ENCODE results near the gene TMEM250. TPM values are rescaled to one million over a fixed set of nuclear protein-coding genes. Genes with fewer than 3 reads are reported as not detected.

The TMEM250 gene
- total RNA-seq, 1 donor from 2014 or later = 25.0 TPM

- Histone ChIP-seq H3K4me1 (peaks cover 42% of the 10 kb centered on the region), H3K4me3 (peak overlapping the region; percentile 67 to 92), H3K27me3 (no peaks in the 10 kb centered on the region), H3K27ac (no peak overlapping the region), H3K36me3 (peaks cover 0 to 9% of the 10 kb centered on the region in 2 donors), H3K9me3 (no peaks in the 10 kb centered on the region)
- TF ChIP-seq POLR2A (IDR thresholded peaks at IDR 0.05) (no peak), POLR2AphosphoS5 (IDR thresholded peaks at IDR 0.05; ENCODE audit: insufficient read depth in 1 of 2, low read depth in 1 of 2) (no peak), CTCF (IDR thresholded peaks at IDR 0.05) (no peak)
- intact Hi-C loops (cut with DNase I) = loop anchor here (2.0 to 5.0 kb wide), 3 partner anchors 27 to 258 kb away; no protein-coding TSS in a partner anchor
- no peak for DNase-seq (ENCODE audit: extremely low spot score in 2 of 2)
Observed at GRCh38 chr9:136119883-136120393, 1.3 kb upstream of the TMEM250 start.

GRCh38 chr9:136119061-136119882 is 597 bp upstream of the TMEM250 start:
- Histone ChIP-seq H3K27me3 (no peaks in the 10 kb centered on the region), H3K4me3 (peak overlapping the region; percentile 67 to 92), H3K27ac (peak overlapping the region; percentile 92), H3K9me3 (no peaks in the 10 kb centered on the region), H3K4me1 (peaks cover 42% of the 10 kb centered on the region), H3K36me3 (peaks cover 0 to 9% of the 10 kb centered on the region in 2 donors)
- intact Hi-C loops (cut with DNase I) = loop anchor here (2.0 kb wide), 2 partner anchors 26 to 154 kb away; no protein-coding TSS in a partner anchor
- peak in 1 of 2 donors; percentile 91 for TF ChIP-seq POLR2A (IDR thresholded peaks at IDR 0.05)
- peak in 1 of 3 experiments; percentile 11 for TF ChIP-seq CTCF (IDR thresholded peaks at IDR 0.05)
- TF ChIP-seq POLR2AphosphoS5 (IDR thresholded peaks at IDR 0.05; ENCODE audit: insufficient read depth in 1 of 2, low read depth in 1 of 2) = peak in 1 of 2 donors; percentile 92
- no peak for DNase-seq (ENCODE audit: extremely low spot score in 2 of 2)

- no peak for DNase-seq (ENCODE audit: extremely low spot score in 2 of 2)
- Histone ChIP-seq H3K4me3 (peak overlapping the region; percentile 67 to 92), H3K4me1 (peaks cover 38% of the 10 kb centered on the region), H3K27me3 (no peaks in the 10 kb centered on the region), H3K9me3 (no peaks in the 10 kb centered on the region), H3K36me3 (peaks cover 0 to 9% of the 10 kb centered on the region in 2 donors), H3K27ac (peak overlapping the region; percentile 92)
- TF ChIP-seq POLR2A (IDR thresholded peaks at IDR 0.05) = no peak
- no peak for TF ChIP-seq POLR2AphosphoS5 (IDR thresholded peaks at IDR 0.05; ENCODE audit: insufficient read depth in 1 of 2, low read depth in 1 of 2)
- TF ChIP-seq CTCF (IDR thresholded peaks at IDR 0.05) = no peak
- intact Hi-C loops (cut with DNase I) = loop anchor here (2.0 kb wide), 2 partner anchors 25 to 153 kb away; no protein-coding TSS in a partner anchor
Observed at GRCh38 chr9:136117916-136118319, 757 bp downstream of the TMEM250 start.

- no peak for DNase-seq (ENCODE audit: extremely low spot score in 2 of 2)
- Histone ChIP-seq H3K9me3 (no peaks in the 10 kb centered on the region), H3K4me3 (peak overlapping the region; percentile 67 to 92), H3K4me1 (peaks cover 33% of the 10 kb centered on the region), H3K36me3 (peaks cover 0 to 9% of the 10 kb centered on the region in 2 donors), H3K27me3 (no peaks in the 10 kb centered on the region), H3K27ac (peak overlapping the region; percentile 92)
- intact Hi-C loops (cut with DNase I) = no loop called here
- TF ChIP-seq POLR2AphosphoS5 (IDR thresholded peaks at IDR 0.05; ENCODE audit: insufficient read depth in 1 of 2, low read depth in 1 of 2) (no peak), CTCF (IDR thresholded peaks at IDR 0.05) (no peak), POLR2A (IDR thresholded peaks at IDR 0.05) (no peak)
Observed at GRCh38 chr9:136117291-136117915, 1.3 kb downstream of the TMEM250 start.
